ENCODE data around the gene ITGB4.
"Not testable (repeated sequence)": the region's sequence is repeated elsewhere in the genome, so short reads cannot be mapped to it uniquely, and the experiment has no call there.

Gene ITGB4

DNA sequence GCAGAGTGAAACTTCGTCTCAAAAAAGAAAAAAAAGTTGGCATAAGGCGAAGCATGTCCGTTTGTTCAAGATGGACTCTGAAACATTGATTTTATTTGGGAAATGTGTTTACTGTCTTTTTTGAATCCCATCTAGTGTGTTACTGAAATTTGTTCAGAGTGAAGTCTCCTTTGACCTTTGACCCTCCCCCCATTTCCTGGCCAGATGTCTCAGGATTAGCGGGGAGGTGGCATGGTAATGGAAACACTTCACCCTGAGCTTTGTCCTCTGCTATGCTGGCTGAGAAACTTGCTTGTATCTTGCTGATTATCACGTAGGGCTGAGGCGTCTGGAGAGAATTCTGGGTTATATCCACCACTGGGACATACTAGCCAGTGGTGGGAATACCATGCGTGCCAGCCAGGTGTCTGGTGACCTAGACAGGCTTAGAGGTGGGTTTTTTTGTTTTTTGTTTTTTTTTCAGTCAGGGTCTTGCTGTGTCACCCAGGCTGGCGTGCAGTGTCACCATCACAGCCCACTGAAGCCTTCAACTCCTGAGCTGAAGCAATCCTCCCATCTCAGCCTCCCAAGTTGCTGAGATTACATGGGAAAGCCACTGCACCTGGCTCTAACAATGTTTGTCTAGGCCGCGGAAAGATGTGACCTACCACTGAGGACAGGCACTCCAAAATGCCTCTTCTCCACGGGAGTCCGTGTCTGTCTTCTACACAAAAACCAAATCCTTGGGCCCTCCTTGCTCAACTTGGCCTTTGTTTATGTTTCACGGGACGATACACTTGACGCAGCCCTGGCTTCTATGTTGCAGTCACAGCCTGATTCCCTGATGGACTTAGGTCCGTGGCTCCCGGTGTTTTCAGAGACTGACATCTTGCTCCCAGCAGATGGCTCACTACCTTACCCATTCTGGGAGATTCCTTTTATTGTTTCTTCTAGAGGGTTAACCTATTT, 50.3 kb downstream of the ITGB4 start:
- no peak for DNase-seq (ENCODE audit: low spot score)

DNA sequence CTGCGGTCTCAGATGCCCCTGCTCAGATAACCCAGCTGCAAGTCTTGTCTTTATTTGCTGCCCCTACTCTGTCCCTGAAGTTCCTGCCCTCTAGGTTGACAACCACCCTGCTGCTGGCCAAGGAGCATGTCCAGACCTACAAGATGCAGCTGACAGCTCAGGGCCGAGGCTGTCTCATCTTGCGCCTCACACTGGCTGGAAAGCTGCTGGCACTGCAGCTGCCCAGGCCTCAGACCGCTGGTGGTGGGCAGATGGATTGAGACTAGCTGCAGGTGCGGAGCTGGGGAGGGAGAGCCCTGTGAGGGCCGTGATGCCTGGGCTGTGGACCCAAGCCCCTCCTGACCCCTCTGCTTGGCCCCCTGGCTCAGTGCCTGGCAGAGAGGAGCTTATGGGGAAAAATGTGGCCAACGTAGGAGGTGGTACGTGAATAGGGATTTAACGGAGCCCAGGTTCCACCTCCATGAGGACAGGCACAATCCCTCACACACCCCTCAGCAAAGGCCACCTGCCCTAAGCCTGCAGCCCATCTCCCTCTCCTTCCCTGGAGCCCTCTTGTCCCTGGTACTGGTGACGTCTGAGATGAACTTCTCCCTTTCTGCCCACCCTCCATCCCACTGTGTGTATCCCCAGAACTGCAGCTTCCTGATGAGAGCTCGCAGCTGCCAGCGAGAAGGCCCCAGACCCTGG, 52.0 kb downstream of the ITGB4 start:
- no peak for DNase-seq (ENCODE audit: low spot score)

DNA sequence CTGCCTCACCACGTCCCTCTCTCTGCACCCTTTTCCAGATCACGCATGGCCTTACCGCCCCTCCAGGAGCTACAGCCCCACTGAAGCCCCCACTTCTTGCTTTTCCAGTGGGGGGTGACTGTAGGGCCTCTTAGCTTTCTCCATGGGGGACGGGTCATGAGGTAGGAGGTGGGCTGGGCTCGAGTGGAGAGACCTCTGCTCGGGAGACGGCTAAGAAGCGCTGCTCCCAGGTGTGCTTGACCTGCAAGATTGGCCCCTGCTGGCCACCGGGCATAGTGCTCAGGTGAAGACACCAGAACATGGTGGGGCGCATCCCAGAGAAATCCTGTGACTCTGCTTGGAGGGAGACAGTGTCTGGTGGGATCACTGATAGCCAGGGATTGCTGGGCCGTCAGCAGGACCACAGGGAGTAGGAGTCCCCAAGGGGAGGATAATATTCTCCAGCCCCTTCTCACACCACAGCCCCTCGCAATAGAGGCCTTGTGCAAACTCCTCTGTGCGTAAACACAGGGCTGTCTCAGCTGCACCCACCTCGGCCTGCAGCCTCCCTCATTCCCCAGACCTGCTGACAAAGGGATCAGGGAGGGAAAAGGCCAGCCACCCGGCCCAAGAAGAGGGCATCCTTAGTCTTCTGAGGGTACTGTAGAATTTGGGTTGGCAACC, 52.7 kb downstream of the ITGB4 start:
- no peak for DNase-seq (ENCODE audit: low spot score)

DNA sequence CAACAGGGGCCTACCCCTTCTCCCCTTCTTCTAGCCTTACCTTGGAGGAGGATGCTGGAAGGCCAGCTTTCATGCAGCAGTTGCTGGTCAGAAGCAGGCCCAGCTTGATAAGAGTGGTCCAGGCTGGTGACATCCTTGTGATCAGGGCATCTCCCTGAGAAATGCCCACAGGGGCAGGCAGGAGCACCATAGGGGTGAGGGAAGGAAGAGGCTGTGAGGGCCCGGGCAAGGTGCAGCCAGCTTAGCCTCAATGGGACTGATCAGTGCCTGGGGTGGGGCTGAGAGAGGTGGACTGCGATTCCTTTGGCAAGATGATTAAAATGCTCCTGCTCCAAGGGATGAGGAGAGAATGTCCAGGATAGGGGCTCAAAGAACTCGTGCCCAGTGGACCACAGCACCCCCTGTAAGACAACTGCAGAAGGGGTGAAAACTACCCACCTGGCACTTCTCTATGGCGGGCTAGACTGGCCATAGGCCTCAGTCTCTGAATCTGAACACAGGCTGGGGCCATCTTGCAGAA, 53.3 kb downstream of the ITGB4 start:
- no peak for DNase-seq (ENCODE audit: low spot score)

DNA sequence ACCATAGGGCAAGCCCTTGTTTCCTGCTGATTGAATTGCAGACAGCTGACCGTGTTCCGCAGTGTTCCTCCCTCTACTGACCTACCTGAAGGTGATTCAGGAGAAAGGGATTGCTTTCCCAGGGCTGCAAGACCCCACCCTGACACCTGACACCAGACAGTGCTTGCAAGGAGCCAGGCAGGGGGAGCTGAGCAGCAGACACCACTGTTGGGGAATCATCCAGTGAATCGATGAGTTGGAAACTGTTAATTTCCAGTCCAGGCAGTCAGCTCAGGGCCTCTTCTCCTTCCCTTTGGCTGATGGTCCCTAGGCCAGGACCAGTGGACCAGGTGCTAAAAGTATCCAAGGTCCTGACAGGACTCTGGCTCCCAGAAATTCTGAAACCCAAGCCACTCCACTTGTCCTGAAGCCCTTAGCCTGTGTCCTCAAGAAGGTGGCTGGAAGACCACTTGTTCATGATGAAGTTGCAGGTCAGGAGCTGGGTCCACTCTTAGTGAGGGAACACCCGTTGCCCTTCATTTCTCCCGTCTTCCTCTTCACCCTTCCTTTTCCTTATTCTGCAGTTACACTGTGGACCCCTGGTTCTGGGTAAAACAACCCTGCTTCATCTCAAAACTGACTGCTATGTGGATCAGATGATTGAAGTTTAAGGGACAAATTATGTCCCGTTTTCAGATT, 53.9 kb downstream of the ITGB4 start:
- no peak for DNase-seq (ENCODE audit: low spot score)

DNA sequence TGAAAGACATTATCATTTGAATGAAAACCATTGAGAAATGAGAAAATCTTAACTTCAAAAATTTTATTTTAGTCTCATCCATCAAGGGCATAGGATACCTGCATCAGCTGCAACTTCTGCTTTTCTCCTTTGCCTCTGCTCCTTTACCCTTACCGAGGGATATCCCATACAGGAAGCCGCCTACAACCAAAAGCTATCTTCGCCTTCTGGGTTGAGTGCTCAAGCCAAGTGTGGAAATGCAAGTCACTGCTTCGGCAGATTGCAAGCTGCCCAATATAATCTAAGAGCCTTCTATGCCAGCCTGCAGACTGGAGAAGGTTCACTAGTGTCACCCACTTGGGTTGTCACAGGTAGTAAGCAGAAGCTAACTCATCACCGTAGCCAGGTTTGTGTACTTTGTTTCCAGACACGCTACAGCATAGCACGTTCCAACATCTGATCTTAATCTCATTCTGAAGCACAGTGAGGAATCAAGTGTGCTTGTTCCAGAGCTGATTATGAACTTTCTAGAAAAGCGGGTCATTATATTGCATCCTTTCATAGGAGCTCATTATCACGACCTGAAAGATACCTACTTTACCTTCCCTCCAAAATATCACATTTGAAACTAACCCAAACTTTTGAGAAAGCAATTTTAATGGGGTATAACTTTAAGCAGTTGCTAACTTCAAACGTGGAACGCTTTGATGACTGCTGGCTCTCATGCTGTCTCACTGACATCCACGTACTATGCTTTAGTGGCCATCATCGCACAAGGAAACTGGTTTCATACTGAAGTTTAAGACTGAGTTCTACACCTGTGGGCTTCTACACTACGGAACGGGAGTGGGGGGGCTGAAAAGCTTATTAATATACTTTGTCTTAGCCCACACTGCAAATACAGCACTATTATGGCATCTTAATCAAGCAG, 55.4 kb downstream of the ITGB4 start:
- DNase-seq (ENCODE audit: low spot score) = peak; percentile 45

DNA sequence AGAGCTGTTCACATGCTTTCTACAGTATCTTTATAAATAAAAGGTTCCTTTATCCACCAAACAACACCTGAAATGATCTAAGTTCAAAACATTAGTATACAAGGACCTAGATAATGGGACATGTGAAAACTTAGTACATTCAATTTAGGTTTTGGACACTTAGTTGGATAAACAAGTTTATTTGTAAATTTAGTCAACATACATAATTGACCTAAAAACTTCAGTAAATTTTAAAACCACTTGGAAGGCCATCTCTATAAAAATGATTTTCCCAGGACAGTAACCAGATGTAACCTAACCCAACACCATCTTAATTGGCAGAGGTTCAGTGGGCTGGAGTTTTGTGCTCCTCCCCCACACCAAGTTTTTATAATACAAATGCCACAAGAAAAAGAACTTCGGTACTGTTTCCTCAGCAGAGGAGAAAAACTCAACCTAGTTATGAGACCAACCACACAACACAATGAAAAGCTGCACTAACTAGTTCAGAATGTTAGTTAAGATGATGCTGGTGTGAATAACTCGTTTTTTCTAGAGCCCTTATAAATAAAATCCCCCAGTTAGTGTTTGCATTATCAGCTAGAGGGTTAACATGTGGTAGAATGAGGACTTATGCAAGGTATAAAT, 56.1 kb downstream of the ITGB4 start:
- no peak for DNase-seq (ENCODE audit: low spot score)

DNA sequence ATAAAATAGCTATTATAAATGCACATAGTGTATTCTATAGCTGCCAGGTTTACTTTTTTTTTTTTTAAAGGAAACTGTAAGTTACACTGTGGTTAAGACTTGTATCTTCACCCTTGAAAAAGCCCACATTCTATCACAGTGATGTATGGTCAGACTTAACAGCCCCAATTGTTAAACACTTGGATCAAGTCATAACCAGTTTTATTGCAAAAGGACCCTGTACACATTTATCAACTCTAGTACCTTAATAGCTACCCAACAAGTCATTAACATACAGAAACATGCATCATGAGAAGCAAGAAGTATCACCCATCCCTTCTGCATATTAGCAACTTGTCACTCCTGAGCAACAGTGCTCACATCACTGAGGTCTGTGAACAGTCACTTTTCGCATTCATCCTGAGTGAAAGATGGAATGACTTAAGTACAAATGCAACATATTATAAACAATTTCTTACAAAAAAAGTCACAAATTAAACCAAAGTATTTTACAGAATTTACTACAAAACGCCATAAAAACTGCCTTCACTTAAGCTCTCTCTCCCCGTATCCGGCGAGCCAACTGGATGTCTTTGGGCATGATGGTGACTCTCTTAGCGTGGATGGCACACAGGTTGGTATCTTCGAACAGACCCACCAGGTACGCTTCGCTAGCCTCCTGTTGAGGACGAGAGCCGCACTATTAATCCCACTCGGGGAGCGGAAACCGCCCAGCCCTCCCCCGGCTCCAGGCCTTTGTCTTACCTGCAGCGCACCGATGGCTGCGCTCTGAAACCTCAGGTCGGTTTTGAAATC, 57.0 kb downstream of the ITGB4 start:
- not testable (repeated sequence) for DNase-seq (ENCODE audit: low spot score)

DNA sequence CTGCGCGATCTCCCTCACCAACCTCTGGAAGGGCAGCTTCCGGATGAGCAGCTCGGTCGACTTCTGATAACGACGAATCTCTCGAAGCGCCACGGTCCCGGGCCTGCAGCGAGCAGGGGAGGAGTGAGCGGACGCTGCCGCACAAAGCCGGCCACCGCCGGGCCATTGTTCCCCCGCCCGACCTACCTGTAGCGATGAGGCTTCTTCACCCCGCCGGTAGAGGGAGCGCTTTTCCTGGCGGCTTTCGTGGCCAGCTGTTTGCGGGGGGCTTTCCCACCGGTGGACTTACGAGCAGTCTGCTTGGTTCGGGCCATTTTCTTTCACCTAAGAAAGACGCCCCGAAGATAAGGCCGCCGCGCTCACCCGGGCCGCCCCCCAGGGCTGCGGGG, 57.6 kb downstream of the ITGB4 start:
- no peak for DNase-seq (ENCODE audit: low spot score)

DNA sequence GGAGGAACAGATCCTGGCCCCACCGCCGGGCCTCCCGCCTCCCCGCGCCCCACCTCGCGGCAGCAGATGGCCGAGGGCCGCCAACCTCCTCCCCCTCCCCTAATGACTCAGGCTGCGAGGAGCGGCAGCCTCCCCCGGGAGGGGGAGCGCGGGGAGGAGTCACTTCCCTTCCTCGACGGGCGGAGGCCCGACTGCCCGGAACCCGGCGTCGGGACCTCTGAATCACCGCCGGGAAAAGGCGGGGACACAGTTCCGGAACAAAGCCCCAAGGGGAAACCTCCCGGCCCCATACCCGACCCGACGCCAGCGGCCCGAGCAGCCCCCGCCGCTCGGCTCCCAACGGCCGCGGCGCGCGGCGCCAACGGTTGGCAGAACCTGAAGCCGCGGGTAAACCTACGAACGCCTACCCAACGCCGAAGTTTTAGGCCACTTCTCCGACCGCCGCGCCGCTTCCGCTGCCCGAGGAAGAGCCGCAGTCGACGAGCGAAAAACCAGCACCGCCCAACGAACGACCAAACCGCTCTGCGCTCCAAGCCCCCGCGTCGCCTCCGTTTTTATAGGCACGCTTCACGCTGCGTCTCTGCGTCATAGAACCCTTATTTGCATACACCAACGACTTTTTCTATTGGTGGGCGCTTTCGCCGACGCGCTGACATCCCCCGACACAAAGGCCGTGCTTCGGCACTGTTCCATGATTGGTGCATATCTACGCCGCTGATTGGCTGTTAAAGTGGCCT, 58.2 kb downstream of the ITGB4 start:
- peak; percentile 100 for DNase-seq (ENCODE audit: low spot score)

DNA sequence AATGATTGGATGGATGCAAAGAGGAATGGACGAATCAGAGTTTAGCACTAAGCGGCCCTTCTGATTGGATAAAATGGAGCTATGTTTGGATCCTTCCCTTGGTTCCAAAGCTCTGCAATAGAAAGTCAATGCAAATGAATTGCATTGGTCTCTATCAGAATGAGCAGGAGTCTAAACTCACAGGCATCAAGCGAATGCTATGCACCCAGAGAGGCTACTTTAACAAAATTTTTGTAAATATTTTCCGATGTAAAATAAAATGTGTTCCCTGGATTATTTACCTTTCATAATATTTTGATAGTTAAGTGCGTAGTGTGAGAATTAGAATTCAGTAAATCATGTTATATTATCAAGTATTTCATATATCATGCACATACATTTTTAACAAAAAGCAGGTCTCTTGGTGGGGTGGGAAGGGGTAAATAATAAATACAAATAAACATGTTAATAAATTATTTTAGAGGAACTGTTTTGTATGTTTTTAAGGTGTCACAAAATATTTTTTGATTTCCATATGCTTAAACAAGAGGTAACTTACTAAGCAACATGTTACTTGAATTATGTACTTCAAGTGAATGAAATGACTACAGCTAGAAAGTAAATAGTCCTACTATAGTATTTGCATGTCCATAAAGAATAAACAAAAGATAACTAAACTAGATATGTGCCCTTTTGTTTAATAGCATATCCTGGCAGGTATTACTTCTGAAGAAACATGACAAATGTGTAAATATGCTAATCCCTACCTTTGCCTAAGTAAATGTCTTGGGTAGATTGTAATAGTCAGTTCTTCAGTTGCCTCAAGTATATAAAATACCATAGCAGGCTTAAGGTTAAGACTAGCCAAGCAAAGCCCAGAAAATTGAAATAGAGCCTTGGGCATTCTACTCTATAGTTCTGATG, 59.0 kb downstream of the ITGB4 start:
- no peak for DNase-seq (ENCODE audit: low spot score)

DNA sequence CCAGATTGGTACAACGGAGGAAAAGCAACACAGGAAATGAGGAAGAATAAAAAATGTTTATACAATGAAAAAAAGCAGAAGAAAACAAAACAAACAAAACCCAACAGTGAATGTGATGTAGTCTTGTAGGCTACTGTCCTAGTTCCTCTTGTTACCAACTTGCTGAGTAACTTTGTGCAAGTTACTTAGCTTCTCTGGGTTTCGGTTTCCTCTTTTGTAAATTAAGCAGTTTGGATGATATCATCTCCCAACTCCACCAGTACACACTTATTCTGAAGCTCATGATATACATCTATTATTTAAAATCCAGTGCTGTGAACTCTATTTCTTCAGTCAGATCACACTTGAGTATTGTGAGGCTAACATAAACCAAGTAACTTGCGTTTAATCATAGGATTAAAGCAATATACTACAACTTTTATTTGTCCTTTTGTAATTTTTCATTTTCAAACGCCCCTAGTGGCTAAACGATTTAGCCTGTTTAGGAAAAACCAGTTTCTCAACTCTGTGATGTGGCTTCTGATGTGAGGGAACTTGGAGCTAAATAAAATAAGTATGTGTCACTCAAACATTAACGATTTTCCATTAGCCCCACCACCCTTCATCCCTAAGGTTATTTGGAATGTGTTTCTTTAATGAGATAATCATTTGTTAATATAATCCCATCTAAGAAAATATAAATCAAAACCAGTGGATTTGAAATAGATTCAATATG, 62.0 kb downstream of the ITGB4 start:
- DNase-seq (ENCODE audit: low spot score) = peak; percentile 85

DNA sequence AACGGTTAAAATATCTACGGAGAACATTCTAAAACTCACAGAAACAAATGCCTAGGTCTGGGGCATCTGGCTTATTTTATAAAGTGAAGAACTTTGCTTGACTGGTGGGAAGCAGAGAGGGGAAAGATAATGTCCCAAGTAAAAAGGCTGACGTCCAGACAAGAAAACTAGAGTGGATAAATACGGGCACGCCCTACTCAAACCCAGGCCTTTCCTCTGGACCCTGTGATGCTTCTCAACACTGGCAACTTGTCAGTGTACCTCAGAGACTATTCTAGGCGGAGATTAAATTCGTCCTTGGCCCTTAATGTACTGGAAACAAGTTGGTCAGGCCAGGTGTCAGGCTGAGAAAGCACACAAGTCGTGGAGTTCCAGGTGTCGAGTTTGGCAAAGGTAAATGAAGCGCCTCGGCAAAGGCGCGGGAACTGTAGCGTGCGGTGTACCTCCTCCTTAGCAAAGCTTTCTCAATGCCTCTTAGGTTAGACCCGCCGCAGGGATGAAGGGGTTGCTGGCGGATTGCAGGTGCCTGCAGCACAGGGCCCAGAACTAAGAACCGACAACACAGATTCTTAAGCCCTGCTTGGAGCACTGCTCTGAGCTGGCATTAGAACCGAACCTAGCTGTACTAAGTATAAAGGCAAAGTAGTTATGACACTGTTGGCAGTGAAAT, 62.7 kb downstream of the ITGB4 start:
- no peak for DNase-seq (ENCODE audit: low spot score)

DNA sequence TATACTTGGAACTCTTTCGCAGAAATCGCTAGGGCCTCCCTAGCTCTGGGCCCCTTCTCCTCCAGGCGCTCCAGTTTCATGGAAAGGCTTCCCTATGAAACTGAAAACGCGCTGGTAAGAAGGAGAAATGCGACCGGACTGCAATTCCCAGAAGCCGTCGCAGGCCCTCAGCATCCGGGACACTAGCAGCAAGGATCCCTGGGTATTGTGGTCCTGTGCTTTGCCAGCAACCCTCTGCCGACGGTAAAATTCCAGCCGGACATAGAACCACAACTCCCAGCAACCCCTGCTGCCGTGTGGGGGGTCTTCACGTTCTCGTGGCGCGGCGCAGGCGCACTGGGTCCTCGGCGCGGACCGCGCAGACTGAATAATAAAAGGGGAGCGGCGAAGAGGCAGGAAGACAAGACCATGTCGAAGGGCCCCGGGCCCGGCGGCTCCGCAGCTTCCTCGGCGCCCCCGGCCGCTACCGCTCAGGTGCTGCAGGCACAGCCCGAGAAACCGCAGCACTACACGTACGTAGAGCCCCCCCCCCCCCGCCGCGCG, 63.3 kb downstream of the ITGB4 start, which contains the start of gene UNK:
UNK (plus strand) TSS at position 334 of the 543 bp plus-strand sequence; CDS start at position 409, 75 bp downstream.
- DNase-seq (ENCODE audit: low spot score) = peak; percentile 99

DNA sequence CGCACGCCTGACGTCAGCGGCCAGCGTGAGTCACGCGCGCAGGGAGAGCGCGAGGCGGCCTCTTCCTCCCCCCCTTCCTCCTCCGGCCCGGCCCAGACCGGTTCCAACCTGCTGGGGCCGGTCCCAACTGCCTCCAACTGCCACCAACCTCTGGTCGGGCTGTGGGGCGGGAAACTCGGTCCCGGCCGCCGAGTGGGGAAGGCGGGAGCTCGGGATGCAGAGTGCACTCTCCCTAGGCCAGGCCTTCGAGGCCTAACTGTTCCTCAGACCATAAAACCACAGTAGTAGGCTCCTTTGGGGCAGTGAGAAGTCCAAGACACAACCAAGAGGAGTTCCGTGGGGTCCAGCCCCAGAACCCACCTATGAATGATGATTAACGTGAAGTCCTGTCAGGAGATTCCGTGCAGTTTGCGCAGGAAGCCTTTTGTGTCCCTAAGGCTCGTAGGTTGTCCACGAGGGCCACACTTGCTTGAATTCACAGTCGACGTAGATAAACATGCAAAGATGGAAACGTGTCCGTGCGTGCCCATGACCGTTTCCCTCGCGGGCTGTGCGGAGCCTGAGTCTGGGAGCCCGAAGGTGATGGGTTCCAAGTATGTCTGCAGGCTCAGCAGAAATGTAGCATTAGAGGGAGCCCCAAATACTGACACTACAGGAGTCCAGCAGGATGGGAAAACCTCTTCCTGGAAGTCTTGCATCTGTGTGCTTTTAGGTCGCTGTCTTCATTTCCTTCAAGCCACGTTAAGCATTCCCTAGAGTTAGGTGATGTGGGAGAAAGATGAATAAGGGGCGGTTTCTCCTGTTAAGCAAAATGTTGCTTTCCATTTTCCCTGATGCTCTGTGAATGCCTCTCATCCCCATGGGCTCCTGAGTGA, 64.0 kb downstream of the ITGB4 start:
- DNase-seq (ENCODE audit: low spot score) = peak; percentile 94

Measured in RKO (cell line).